ENCODE data around the gene PARP1.

DNA sequence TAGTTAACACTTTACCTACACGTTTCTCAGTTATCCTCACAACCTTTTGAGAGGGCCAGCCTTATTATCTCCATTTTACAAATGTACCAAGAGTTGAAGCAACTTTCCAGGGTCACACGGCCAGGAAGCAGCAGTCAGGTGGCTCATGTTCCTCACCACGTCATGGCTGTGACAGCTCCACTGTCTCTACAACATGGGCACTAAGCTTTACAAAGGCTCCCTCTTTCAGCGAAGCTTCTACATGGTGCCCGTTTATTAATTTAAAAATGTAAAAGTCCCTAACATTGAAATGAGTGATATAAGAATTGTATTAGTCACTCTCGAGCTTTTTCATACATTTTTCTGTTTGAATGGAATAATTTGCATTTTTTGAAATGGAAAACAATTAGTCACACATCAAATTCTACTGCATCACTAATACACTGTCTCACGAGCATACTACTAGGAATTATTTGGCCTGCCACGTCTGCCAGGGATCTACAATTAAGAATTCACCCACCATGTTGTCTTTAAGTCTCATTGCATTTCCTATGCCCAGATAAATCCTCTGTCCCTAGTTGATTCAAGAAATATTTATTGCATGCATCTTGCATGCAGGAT is 70.5 kb downstream of the PARP1 start:
- TF ChIP-seq, protein P1, sequence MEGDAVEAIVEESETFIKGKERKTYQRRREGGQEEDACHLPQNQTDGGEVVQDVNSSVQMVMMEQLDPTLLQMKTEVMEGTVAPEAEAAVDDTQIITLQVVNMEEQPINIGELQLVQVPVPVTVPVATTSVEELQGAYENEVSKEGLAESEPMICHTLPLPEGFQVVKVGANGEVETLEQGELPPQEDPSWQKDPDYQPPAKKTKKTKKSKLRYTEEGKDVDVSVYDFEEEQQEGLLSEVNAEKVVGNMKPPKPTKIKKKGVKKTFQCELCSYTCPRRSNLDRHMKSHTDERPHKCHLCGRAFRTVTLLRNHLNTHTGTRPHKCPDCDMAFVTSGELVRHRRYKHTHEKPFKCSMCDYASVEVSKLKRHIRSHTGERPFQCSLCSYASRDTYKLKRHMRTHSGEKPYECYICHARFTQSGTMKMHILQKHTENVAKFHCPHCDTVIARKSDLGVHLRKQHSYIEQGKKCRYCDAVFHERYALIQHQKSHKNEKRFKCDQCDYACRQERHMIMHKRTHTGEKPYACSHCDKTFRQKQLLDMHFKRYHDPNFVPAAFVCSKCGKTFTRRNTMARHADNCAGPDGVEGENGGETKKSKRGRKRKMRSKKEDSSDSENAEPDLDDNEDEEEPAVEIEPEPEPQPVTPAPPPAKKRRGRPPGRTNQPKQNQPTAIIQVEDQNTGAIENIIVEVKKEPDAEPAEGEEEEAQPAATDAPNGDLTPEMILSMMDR (IDR thresholded peaks at IDR 0.05), result no peak
- TF ChIP-seq POLR2A (IDR thresholded peaks at IDR 0.05), result no peak

Measured in lower leg skin (tissue), 3 donors.